ENCODE data around the gene RTP1. TPM values are rescaled to one million over a fixed set of nuclear protein-coding genes. Genes with fewer than 3 reads are reported as not detected.

The RTP1 gene, protein sequence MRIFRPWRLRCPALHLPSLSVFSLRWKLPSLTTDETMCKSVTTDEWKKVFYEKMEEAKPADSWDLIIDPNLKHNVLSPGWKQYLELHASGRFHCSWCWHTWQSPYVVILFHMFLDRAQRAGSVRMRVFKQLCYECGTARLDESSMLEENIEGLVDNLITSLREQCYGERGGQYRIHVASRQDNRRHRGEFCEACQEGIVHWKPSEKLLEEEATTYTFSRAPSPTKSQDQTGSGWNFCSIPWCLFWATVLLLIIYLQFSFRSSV
- total RNA-seq (under 1 TPM; 0.16 to 0.48 TPM), polyA plus RNA-seq (not detected)
- long read RNA-seq, donor 1, partial matches to known transcripts = 0 of 2 reads
- long read RNA-seq, donor 1, other reads (novel, unspliced or antisense) = 2 of 2 reads
- long read RNA-seq, donor 2 = 0 reads

DNA sequence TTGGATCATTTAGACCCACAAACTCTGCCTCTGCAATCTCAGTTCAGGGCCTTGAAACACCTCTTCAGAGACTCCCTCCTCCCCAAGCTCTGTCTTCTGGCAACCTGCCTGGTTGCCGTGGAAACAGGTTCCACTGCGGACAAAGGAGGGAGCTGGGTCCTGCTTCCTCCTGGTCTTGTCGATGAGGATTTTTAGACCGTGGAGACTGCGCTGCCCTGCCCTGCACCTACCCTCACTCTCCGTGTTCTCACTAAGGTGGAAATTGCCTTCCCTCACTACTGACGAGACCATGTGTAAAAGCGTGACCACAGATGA is at the start of gene RTP1:
Gene RTP1, plus strand, starts transcription at position 152 of the 315 bp plus-strand sequence. Its CDS starts 30 bp downstream, at position 182.
- intact Hi-C loops (cut with DNase I) = no loop called here
- H3K9me3 ChIP-seq (ENCODE audit: control insufficient read depth, low read length) = no peaks in the 10 kb centered on the region
- H3K27me3 ChIP-seq (ENCODE audit: control insufficient read depth in 1 of 2, insufficient read depth in 2 of 2, low read length in 1 of 2) = no peaks in the 10 kb centered on the region
- peaks cover 0 to 1% of the 10 kb centered on the region in 2 donors for H3K4me1 ChIP-seq (ENCODE audit: control insufficient read depth in 1 of 2, insufficient read depth in 2 of 2, low read length in 2 of 2)
- 78 to 81% methylated on average over 8 of the region's 8 CpGs for WGBS, 2 donors
- no peaks in the 10 kb centered on the region for H3K36me3 ChIP-seq (ENCODE audit: control insufficient read depth in 1 of 2, insufficient read depth in 2 of 2, low read length in 1 of 2)
- H3K4me3 ChIP-seq (ENCODE audit: low read length in 2 of 2) = no peak within 1 kb of the TSS
- no peak within 1 kb of the TSS for H3K27ac ChIP-seq (ENCODE audit: low read depth in 1 of 2, low read length in 2 of 2)
- ATAC-seq (ENCODE audit: low FRiP score) (no peak), DNase-seq (no peak)

DNA sequence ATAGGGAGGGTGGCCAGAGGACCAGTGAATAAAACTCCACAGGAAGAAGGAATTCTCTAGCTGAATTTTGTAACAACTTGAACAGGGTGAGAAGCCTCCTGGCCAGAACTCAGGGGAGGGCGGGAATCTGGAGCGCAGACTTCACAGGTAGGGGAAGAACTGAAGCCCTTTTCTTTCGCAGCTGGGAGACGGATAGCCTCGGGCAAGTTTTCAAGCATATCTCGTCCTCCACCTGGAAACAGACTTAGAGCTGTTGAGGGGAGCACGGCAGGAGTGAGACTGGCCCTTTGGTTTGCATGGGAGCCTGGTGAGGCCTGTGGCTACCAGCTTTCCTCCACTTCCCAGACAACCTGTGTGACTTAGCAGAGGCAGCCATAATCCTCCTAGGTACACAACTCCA is 47.1 kb upstream of the RTP1 start:
- DNase-seq (no peak), ATAC-seq (ENCODE audit: low FRiP score) (no peak)
- WGBS, 2 donors = 97 to 98% methylated on average over 7 of the region's 7 CpGs
- no peak overlapping the region for H3K4me3 ChIP-seq (ENCODE audit: low read length in 2 of 2)
- intact Hi-C loops (cut with DNase I) = no loop called here
- H3K9me3 ChIP-seq (ENCODE audit: control insufficient read depth, low read length) = no peaks in the 10 kb centered on the region
- H3K36me3 ChIP-seq (ENCODE audit: control insufficient read depth in 1 of 2, insufficient read depth in 2 of 2, low read length in 1 of 2) = no peaks in the 10 kb centered on the region
- H3K4me1 ChIP-seq (ENCODE audit: control insufficient read depth in 1 of 2, insufficient read depth in 2 of 2, low read length in 2 of 2) = no peaks in the 10 kb centered on the region
- no peak overlapping the region for H3K27ac ChIP-seq (ENCODE audit: low read depth in 1 of 2, low read length in 2 of 2)
- no peaks in the 10 kb centered on the region for H3K27me3 ChIP-seq (ENCODE audit: control insufficient read depth in 1 of 2, insufficient read depth in 2 of 2, low read length in 1 of 2)

DNA sequence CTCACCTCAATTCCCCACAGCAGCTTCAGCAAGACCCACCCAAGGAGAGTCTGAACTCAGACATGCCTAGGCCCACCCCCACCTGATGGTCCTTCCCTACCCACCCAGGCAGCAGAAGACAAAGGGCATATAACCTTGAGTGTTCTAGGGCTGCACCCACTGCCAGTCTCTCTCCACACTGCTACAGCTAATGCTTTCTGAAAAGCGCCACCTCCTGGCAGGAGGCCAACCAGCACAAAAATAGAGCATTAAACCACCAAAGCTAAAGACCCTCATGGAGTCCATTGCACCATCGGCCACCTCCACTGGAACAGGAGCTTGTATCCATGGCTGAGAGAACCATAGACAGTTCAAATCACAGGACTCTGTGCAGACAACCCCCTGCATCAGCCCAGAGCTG is 46.7 kb upstream of the RTP1 start:
- no peak overlapping the region for H3K27ac ChIP-seq (ENCODE audit: low read depth in 1 of 2, low read length in 2 of 2)
- DNase-seq = no peak
- H3K4me3 ChIP-seq (ENCODE audit: low read length in 2 of 2) = no peak overlapping the region
- WGBS, 2 donors = 69 to 74% methylated on average over 2 of the region's 2 CpGs
- no peaks in the 10 kb centered on the region for H3K9me3 ChIP-seq (ENCODE audit: control insufficient read depth, low read length)
- no peaks in the 10 kb centered on the region for H3K4me1 ChIP-seq (ENCODE audit: control insufficient read depth in 1 of 2, insufficient read depth in 2 of 2, low read length in 2 of 2)
- no peaks in the 10 kb centered on the region for H3K27me3 ChIP-seq (ENCODE audit: control insufficient read depth in 1 of 2, insufficient read depth in 2 of 2, low read length in 1 of 2)
- intact Hi-C loops (cut with DNase I) = no loop called here
- no peak for ATAC-seq (ENCODE audit: low FRiP score)
- no peaks in the 10 kb centered on the region for H3K36me3 ChIP-seq (ENCODE audit: control insufficient read depth in 1 of 2, insufficient read depth in 2 of 2, low read length in 1 of 2)

DNA sequence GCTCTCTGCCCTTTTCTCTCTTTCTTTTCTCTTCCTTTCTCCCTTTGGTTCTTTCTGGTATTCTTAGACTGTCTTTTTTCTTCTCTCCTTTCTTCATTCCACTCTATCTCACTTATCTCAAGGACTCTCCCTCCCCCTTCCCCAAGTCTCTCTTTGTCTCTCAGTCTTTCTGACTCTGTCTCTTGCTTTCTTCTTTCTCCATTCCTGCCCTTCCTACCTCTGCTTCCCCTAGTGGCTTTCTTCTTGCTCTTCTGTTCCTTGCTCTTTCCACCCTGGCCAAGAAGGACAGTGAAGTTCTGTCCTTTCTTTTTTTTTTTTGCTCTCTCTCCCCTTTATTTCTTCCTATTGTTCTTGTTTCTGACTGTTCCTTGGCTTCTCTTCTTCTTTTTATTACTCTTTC is 35.7 kb upstream of the RTP1 start:
- no peaks in the 10 kb centered on the region for H3K36me3 ChIP-seq (ENCODE audit: control insufficient read depth in 1 of 2, insufficient read depth in 2 of 2, low read length in 1 of 2)
- no peak overlapping the region for H3K27ac ChIP-seq (ENCODE audit: low read depth in 1 of 2, low read length in 2 of 2)
- no peaks in the 10 kb centered on the region for H3K27me3 ChIP-seq (ENCODE audit: control insufficient read depth in 1 of 2, insufficient read depth in 2 of 2, low read length in 1 of 2)
- intact Hi-C loops (cut with DNase I) = loop anchor here (5.0 to 10.0 kb wide), 2 partner anchors 307 to 314 kb away; no protein-coding TSS in a partner anchor
- H3K4me1 ChIP-seq (ENCODE audit: control insufficient read depth in 1 of 2, insufficient read depth in 2 of 2, low read length in 2 of 2) = no peaks in the 10 kb centered on the region
- no peak for DNase-seq
- ATAC-seq (ENCODE audit: low FRiP score) = no peak
- no peak overlapping the region for H3K4me3 ChIP-seq (ENCODE audit: low read length in 2 of 2)
- H3K9me3 ChIP-seq (ENCODE audit: control insufficient read depth, low read length) = no peaks in the 10 kb centered on the region

GRCh38 chr3:187162265-187162953 is 34.9 kb upstream of the RTP1 start:
- no peaks in the 10 kb centered on the region for H3K9me3 ChIP-seq (ENCODE audit: control insufficient read depth, low read length)
- H3K4me3 ChIP-seq (ENCODE audit: low read length in 2 of 2) = no peak overlapping the region
- DNase-seq (no peak), ATAC-seq (ENCODE audit: low FRiP score) (no peak)
- intact Hi-C loops (cut with DNase I) = loop anchor here (5.0 to 10.0 kb wide), 2 partner anchors 308 to 315 kb away; no protein-coding TSS in a partner anchor
- H3K27me3 ChIP-seq (ENCODE audit: control insufficient read depth in 1 of 2, insufficient read depth in 2 of 2, low read length in 1 of 2) = no peaks in the 10 kb centered on the region
- H3K27ac ChIP-seq (ENCODE audit: low read depth in 1 of 2, low read length in 2 of 2) = no peak overlapping the region
- no peaks in the 10 kb centered on the region for H3K36me3 ChIP-seq (ENCODE audit: control insufficient read depth in 1 of 2, insufficient read depth in 2 of 2, low read length in 1 of 2)
- peaks cover 0 to 2% of the 10 kb centered on the region in 2 donors for H3K4me1 ChIP-seq (ENCODE audit: control insufficient read depth in 1 of 2, insufficient read depth in 2 of 2, low read length in 2 of 2)
- WGBS, 2 donors = 77 to 90% methylated on average over 6 of the region's 6 CpGs

- intact Hi-C loops (cut with DNase I) = loop anchor here (5.0 to 10.0 kb wide), 2 partner anchors 53 to 310 kb away; no protein-coding TSS in a partner anchor
- Histone ChIP-seq H3K27ac (ENCODE audit: low read depth in 1 of 2, low read length in 2 of 2) (no peak overlapping the region), H3K4me3 (ENCODE audit: low read length in 2 of 2) (no peak overlapping the region), H3K27me3 (ENCODE audit: control insufficient read depth in 1 of 2, insufficient read depth in 2 of 2, low read length in 1 of 2) (no peaks in the 10 kb centered on the region), H3K4me1 (ENCODE audit: control insufficient read depth in 1 of 2, insufficient read depth in 2 of 2, low read length in 2 of 2) (peaks cover 0 to 3% of the 10 kb centered on the region in 2 donors), H3K36me3 (ENCODE audit: control insufficient read depth in 1 of 2, insufficient read depth in 2 of 2, low read length in 1 of 2) (no peaks in the 10 kb centered on the region), H3K9me3 (ENCODE audit: control insufficient read depth, low read length) (no peaks in the 10 kb centered on the region)
- DNase-seq = no peak
- 0% methylated on average over 3 of the region's 3 CpGs for WGBS, 2 donors
- ATAC-seq (ENCODE audit: low FRiP score) = peak; percentile 58
These were observed 32.1 kb upstream of the RTP1 start for GRCh38 chr3:187165144-187165543.

GRCh38 chr3:187166750-187167149 is 30.5 kb upstream of the RTP1 start:
- no peaks in the 10 kb centered on the region for H3K9me3 ChIP-seq (ENCODE audit: control insufficient read depth, low read length)
- WGBS, 2 donors = 96 to 97% methylated on average over 8 of the region's 8 CpGs
- no peak overlapping the region for H3K4me3 ChIP-seq (ENCODE audit: low read length in 2 of 2)
- peaks cover 0 to 3% of the 10 kb centered on the region in 2 donors for H3K4me1 ChIP-seq (ENCODE audit: control insufficient read depth in 1 of 2, insufficient read depth in 2 of 2, low read length in 2 of 2)
- no peaks in the 10 kb centered on the region for H3K27me3 ChIP-seq (ENCODE audit: control insufficient read depth in 1 of 2, insufficient read depth in 2 of 2, low read length in 1 of 2)
- H3K36me3 ChIP-seq (ENCODE audit: control insufficient read depth in 1 of 2, insufficient read depth in 2 of 2, low read length in 1 of 2) = no peaks in the 10 kb centered on the region
- intact Hi-C loops (cut with DNase I) = loop anchor here (5.0 to 10.0 kb wide), 2 partner anchors 54 to 312 kb away; no protein-coding TSS in a partner anchor
- DNase-seq = no peak
- no peak for ATAC-seq (ENCODE audit: low FRiP score)
- no peak overlapping the region for H3K27ac ChIP-seq (ENCODE audit: low read depth in 1 of 2, low read length in 2 of 2)

DNA sequence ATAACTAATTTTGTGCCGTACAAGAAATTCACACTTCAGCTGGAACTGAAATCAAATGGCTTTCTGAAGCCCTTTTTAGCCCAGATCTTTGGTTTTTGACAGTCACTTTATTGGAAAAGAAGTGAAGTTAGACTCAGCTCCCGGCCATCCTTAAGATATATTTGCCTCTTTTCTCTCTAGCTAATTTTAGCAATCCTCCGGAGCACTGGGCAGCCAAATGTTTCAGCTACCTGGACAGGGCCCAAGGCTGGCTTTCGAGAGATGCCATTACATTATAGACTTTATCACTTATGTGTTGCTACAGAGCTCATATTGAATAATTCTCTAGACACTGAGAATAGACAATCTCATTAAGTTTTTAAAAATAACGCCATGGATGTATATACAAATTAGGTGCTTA is 29.5 kb upstream of the RTP1 start:
- Histone ChIP-seq H3K4me3 (ENCODE audit: low read length in 2 of 2) (no peak overlapping the region), H3K27ac (ENCODE audit: low read depth in 1 of 2, low read length in 2 of 2) (peak overlapping the region; percentile 44 to 87), H3K27me3 (ENCODE audit: control insufficient read depth in 1 of 2, insufficient read depth in 2 of 2, low read length in 1 of 2) (no peaks in the 10 kb centered on the region), H3K36me3 (ENCODE audit: control insufficient read depth in 1 of 2, insufficient read depth in 2 of 2, low read length in 1 of 2) (no peaks in the 10 kb centered on the region), H3K9me3 (ENCODE audit: control insufficient read depth, low read length) (no peaks in the 10 kb centered on the region), H3K4me1 (ENCODE audit: control insufficient read depth in 1 of 2, insufficient read depth in 2 of 2, low read length in 2 of 2) (peaks cover 0 to 3% of the 10 kb centered on the region in 2 donors)
- peak in 1 of 2 donors; percentile 57 for DNase-seq
- intact Hi-C loops (cut with DNase I) = loop anchor here (5.0 to 10.0 kb wide), 2 partner anchors 55 to 313 kb away; no protein-coding TSS in a partner anchor
- ATAC-seq (ENCODE audit: low FRiP score) = no peak
- WGBS, 2 donors = 20 to 26% methylated on average over 5 of the region's 5 CpGs
